Measurements from ENCODE around the gene LMNTD1. TPM values are rescaled to one million over a fixed set of nuclear protein-coding genes. Genes with fewer than 3 reads are reported as not detected.
A peak's percentile ranks its signal among the peaks of the same experiment; 100 is the strongest.
"Not testable (repeated sequence)": the region's sequence is repeated elsewhere in the genome, so short reads cannot be mapped to it uniquely, and the experiment has no call there.

Gene LMNTD1
- total RNA-seq, 1 experiment from 2014 or later, result 2.8 TPM

DNA sequence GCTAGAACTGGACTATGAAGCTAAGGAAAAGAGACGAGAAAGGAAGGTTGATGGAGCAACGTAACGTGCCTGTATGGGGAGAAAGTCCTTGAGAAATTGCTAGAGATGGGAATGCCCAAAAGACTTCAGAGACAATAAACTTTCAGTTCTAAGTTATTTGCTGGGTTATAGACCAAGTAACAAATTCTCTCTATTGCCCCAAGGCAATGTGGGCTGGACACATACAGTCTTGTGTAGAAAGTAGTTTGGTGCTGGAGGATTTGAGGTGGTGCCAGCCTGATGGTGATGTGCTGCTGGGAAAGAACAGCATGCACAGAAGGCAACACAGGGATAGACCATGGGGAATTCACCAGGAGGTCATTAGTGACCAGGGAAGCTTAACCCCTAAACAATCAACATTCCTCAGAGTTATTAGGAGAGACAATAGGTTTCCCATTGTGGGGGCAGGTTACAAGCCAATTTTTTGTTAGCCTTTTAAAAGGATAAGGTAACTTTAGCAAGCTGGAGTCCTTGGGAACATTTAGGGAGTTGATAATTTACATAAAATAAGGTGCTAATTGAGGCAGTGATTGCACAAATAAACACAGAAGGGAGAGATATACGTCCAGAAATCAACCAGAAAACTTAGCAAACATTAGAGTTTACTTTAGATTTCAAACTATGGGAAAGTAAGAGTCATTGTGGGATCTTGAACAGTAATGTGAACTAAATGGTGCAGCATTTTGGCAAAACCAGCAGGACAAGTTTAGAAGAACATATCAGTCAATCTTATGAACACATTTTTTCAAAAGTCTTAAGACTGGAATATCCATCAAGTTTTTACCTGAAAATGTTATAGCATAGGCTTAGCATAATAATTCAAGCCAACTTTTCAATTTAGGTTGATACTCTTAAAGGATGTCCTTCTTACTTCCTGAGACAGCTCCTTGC lies 61.4 kb downstream of the LMNTD1 start:
- Histone ChIP-seq H3K36me3 (replicated peaks; ENCODE audit: control insufficient read depth, insufficient read depth, low read length) (no peaks in the 10 kb centered on the region), H3K27me3 (ENCODE audit: control insufficient read depth, insufficient read depth, low read length) (peaks cover 7% of the 10 kb centered on the region; the same call in 1 of the 2 replicates), H3K4me3 (ENCODE audit: insufficient read depth, low read depth, low read length) (no peak overlapping the region)
- peak; percentile 21 for DNase-seq

DNA sequence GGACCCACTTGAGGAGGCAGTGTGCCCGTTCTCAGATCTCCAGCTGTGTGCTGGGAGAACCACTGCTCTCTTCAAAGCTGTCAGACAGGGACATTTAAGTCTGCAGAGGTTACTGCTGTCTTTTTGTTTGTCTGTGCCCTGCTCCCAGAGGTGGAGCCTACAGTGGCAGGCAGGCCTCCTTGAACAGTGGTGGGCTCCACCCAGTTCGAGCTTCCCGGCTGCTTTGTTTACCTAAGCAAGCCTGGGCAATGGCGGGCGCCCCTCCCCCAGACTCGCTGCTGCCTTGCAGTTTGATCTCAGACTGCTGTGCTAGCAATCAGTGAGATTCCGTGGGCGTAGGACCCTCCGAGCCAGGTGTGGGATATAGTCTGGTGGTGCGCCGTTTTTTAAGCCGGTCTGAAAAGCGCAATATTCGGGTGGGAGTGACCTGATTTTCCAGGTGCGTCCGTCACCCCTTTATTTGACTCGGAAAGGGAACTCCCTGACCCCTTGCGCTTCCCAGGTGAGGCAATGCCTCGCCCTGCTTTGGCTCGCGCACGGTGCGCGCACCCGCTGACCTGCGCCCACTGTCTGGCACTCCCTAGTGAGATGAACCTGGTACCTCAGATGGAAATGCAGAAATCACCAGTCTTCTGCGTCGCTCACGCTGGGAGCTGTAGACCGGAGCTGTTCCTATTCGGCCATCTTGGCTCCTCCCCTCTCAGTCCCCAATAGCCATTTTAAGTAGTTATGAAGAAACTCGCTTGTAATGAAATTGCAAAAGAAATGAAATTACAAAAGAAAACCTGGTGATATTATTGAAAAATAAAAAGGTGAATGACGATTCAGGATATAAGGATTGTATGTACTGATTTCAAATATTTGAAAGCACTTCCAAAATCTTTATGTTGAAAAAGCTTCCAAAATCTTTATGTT lies 63.9 kb downstream of the LMNTD1 start:
- not testable (repeated sequence) for H3K27me3 ChIP-seq (ENCODE audit: control insufficient read depth, insufficient read depth, low read length); DNase-seq
- H3K4me3 ChIP-seq (ENCODE audit: insufficient read depth, low read depth, low read length), result peak overlapping the region; percentile 26

DNA sequence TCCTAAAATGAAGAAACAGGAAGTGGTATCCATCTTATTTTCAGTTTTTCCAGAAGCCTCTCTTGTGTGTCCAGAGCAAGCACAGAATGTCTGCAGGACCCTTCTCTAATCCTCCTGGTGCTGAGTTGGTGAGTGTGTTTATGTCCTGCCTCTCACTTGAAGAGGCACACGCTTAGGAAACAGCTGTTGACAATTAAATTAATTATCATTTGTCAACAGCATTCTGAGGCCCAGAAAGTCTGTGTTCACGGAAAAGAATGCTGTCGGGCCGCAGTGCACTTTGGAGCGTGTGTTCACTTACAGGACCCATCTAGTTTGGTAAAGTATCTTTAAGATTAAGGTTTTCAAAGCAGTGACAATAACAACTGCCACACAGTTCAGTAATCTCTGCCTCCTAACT lies 70.5 kb downstream of the LMNTD1 start:
- H3K36me3 ChIP-seq (replicated peaks; ENCODE audit: control insufficient read depth, insufficient read depth, low read length), result no peaks in the 10 kb centered on the region
- no peak overlapping the region for H3K4me3 ChIP-seq (ENCODE audit: insufficient read depth, low read depth, low read length)
- DNase-seq, result no peak
- no peaks in the 10 kb centered on the region for H3K27me3 ChIP-seq (ENCODE audit: control insufficient read depth, insufficient read depth, low read length)

More for the DNA sequence above, 63.9 kb downstream of the LMNTD1 start:
- not testable (repeated sequence) for H3K36me3 ChIP-seq (replicated peaks; ENCODE audit: control insufficient read depth, insufficient read depth, low read length)

DNA sequence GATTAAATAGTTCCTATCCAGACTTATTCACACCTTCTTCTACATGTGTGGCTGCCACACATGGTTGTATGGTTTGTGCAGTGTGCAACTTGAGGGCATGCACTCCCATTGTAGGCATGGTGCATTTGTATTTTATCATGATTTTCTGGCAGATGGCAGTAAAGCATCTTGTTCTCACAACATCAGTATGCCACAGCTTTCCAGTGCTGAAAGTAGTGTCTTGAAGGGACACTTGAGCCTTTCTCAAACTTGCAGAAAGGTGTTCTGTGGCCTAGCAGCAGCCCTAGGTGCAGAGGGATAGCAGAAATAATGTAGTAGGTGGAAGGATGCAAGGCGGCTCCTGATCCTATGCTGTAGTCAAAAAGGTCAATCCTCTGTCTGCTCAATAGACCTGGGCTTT lies 72.9 kb downstream of the LMNTD1 start:
- Histone ChIP-seq H3K27me3 (ENCODE audit: control insufficient read depth, insufficient read depth, low read length) (no peaks in the 10 kb centered on the region), H3K36me3 (replicated peaks; ENCODE audit: control insufficient read depth, insufficient read depth, low read length) (no peaks in the 10 kb centered on the region), H3K4me3 (ENCODE audit: insufficient read depth, low read depth, low read length) (no peak overlapping the region)
- DNase-seq, result no peak

DNA sequence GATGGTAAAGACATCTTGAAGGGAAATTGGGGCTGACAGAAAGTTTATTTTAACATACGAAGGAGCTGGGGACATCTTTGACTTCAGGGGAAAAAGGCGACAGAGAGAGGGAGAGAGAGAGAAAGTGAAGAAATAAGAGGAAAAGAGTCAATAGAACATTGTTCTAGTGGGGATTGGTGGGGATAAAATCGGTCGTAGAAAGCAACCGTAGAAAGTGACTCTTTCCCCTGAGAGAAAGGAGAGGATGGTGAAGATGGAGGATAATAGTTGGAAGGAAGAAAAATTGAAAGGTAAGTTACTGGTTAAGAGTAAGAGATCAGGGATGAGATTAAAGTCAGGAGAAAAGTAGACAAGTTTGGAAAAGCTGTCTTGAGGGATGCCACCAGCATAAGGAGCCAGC lies 75.9 kb downstream of the LMNTD1 start:
- H3K36me3 ChIP-seq (replicated peaks; ENCODE audit: control insufficient read depth, insufficient read depth, low read length), result no peaks in the 10 kb centered on the region
- DNase-seq, result no peak

DNA sequence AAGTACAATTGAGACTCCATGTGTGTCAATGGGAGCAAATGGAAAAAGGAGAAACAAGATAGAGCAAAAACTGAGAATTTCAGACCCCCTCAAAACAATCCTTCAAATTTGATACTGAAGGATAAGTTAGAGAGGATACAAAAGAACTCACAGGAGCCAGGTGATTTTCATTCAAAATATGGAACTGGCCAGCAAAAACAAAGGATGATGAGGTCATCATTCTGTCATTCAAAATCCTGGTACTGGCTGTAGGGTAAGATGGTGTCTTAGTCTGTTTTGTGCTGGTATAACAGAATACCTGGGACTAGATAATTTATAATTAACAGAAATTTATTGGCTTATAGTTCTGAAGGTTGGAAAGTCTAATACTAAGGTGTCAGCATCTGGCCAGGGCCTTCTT lies 80.6 kb downstream of the LMNTD1 start:
- Histone ChIP-seq H3K36me3 (replicated peaks; ENCODE audit: control insufficient read depth, insufficient read depth, low read length) (no peaks in the 10 kb centered on the region), H3K27me3 (ENCODE audit: control insufficient read depth, insufficient read depth, low read length) (no peaks in the 10 kb centered on the region), H3K4me3 (ENCODE audit: insufficient read depth, low read depth, low read length) (no peak overlapping the region)
- DNase-seq, result no peak

More for the DNA sequence above, 75.9 kb downstream of the LMNTD1 start:
- H3K27me3 ChIP-seq (ENCODE audit: control insufficient read depth, insufficient read depth, low read length), result no peaks in the 10 kb centered on the region
- H3K4me3 ChIP-seq (ENCODE audit: insufficient read depth, low read depth, low read length), result no peak overlapping the region

DNA sequence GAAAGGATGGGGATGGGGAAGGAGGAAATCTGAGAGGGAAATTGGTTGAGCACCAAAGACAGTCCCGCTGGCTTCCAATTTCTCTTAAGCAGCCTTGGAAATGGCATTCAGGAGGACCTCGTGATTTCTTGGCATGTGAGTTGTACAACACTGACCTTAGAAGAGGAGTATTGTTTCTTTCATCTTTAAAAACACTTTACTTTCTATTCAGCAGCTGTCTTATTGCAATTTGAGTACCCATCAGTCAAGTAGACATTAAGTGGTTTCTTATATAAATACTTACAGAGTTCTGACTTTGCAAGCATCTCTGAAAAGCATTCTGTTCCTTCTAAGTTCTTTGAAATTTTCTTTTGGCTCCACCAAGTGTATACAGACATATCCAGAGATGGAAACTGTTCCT lies 83.2 kb downstream of the LMNTD1 start:
- no peak overlapping the region for H3K4me3 ChIP-seq (ENCODE audit: insufficient read depth, low read depth, low read length)

DNA sequence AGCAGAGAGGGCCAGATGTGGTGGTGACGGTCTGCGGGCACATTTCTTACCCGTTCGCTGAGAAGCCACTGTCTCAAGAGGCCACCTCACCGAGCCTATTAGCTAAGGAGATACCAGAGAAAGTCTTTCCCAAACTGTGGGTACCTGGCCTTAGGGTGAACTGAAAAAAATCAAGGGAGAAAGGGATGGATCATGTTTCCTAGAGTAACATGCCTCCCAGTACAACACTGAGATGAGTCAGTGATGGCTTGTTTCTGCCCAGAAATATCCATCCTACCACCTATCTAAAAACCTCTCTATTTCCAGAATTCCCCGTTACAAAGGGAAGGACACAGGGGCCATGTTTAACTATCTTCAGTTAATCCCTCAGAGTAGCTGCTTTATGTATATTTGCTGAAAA lies 83.7 kb downstream of the LMNTD1 start:
- no peaks in the 10 kb centered on the region for H3K27me3 ChIP-seq (ENCODE audit: control insufficient read depth, insufficient read depth, low read length)
- no peak overlapping the region for H3K4me3 ChIP-seq (ENCODE audit: insufficient read depth, low read depth, low read length)
- no peaks in the 10 kb centered on the region for H3K36me3 ChIP-seq (replicated peaks; ENCODE audit: control insufficient read depth, insufficient read depth, low read length)
- DNase-seq, result no peak

More for the DNA sequence above, 83.2 kb downstream of the LMNTD1 start:
- Histone ChIP-seq H3K27me3 (ENCODE audit: control insufficient read depth, insufficient read depth, low read length) (no peaks in the 10 kb centered on the region), H3K36me3 (replicated peaks; ENCODE audit: control insufficient read depth, insufficient read depth, low read length) (no peaks in the 10 kb centered on the region)
- no peak for DNase-seq

DNA sequence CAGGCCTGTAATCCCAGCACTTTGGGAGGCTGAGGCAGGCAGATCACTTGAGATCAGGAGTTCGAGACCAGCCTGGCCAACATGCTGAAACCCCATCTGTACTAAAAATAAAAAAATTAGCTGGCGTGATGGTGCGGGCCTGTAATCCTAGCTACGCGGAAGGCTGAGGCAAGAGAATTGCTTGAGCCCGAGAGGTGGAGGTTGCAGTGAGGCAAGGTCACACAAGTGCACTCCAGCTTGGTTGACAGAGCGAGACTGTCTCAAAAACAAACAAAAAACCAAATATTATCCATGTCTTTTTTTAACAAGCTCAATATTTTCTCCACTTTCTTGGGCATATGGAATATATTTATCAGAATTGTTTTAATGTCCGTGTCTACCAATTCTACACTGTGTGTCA lies 89.6 kb downstream of the LMNTD1 start:
- DNase-seq, result no peak
- H3K4me3 ChIP-seq (ENCODE audit: insufficient read depth, low read depth, low read length), result no peak overlapping the region
- no peaks in the 10 kb centered on the region for H3K27me3 ChIP-seq (ENCODE audit: control insufficient read depth, insufficient read depth, low read length)

DNA sequence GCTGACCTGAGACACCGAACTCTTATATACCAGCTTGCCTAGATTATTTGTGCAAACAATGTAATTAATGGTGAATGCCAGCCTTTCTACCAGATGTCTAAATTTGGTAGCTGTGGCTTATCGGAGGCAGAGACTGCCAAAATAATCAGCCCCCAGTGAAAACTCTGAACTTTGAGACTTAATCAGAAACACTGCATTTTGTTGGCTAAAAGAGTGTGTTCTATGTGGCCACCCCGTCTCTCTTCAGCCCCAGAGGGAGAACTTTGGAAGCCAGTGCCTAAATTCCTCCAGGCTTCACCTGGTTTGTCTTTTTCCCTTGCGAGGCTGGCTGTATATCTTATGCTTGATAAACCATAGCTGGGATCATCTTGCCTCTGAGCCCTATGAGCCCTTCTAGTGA lies 90.1 kb downstream of the LMNTD1 start:
- no peaks in the 10 kb centered on the region for H3K27me3 ChIP-seq (ENCODE audit: control insufficient read depth, insufficient read depth, low read length)
- H3K4me3 ChIP-seq (ENCODE audit: insufficient read depth, low read depth, low read length), result no peak overlapping the region
- no peaks in the 10 kb centered on the region for H3K36me3 ChIP-seq (replicated peaks; ENCODE audit: control insufficient read depth, insufficient read depth, low read length)
- DNase-seq, result no peak

More for the DNA sequence above, 89.6 kb downstream of the LMNTD1 start:
- no peaks in the 10 kb centered on the region for H3K36me3 ChIP-seq (replicated peaks; ENCODE audit: control insufficient read depth, insufficient read depth, low read length)

DNA sequence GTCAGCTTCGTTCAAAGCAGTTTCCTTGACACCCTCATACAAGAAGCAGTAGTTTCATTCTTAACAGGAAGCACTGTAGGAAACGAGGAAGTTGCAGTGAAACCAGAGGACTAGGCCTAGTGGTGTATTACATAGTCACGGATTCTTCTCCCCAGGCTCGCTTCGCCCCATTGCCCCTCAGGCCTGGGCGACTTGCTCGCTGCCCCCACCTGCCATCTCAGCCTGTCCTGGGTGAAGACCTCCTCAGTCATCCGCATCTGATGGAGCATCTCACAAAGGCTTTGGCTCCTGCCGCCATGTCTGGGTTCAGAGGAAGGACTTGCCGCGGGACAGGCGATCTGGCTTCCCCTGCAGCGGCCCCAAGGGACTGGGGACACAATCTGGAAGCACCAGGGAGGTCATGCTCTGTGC lies 93.5 kb downstream of the LMNTD1 start:
- H3K4me3 ChIP-seq (ENCODE audit: insufficient read depth, low read depth, low read length), result no peak overlapping the region
- DNase-seq, result no peak
- H3K36me3 ChIP-seq (replicated peaks; ENCODE audit: control insufficient read depth, insufficient read depth, low read length), result no peaks in the 10 kb centered on the region
- H3K27me3 ChIP-seq (ENCODE audit: control insufficient read depth, insufficient read depth, low read length), result no peaks in the 10 kb centered on the region

DNA sequence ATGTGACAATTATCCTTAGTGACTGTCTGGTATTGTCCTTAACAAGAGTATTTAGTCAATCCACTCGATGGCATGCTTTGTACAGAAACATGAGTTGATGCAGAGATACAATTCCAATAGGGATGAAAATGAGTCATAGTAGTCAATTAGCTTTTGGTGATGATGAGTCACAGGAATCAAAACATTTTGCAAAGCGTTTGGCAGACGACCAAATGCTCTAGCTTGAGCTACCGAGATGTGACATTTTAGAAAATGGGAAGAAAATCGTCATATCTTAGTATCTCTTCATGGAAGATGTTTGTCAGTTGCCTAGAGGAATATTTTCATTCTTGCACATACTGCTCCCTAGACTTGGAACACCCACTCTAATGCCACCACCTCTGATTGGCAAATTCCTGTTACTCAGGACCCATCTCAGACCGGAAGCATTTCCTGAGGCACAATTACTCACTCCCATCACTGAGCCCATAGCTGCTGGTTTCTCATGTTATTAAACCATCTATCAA lies 95.0 kb downstream of the LMNTD1 start:
- DNase-seq, result no peak
- H3K27me3 ChIP-seq (ENCODE audit: control insufficient read depth, insufficient read depth, low read length), result no peaks in the 10 kb centered on the region
- H3K4me3 ChIP-seq (ENCODE audit: insufficient read depth, low read depth, low read length), result no peak overlapping the region
- no peaks in the 10 kb centered on the region for H3K36me3 ChIP-seq (replicated peaks; ENCODE audit: control insufficient read depth, insufficient read depth, low read length)

DNA sequence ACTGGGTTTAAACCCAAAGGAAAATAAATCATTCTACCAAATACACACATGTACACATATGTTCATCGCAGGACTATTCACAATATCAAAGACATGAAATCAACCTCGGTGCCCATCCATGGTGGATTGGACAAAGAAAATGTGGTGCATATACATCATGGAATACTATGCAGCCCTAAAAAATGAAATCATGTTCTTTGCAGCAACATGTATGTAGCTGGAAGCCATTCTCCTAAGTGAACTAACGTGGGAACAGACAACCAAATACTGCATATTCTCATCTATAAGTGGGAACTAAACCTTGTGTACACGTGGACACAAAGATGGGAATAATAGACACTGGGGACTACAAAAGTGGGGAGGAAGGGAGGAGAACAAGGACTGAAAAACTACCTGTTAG lies 96.6 kb downstream of the LMNTD1 start:
- Histone ChIP-seq H3K4me3 (ENCODE audit: insufficient read depth, low read depth, low read length) (no peak overlapping the region), H3K36me3 (replicated peaks; ENCODE audit: control insufficient read depth, insufficient read depth, low read length) (no peaks in the 10 kb centered on the region), H3K27me3 (ENCODE audit: control insufficient read depth, insufficient read depth, low read length) (no peaks in the 10 kb centered on the region)
- DNase-seq, result no peak

DNA sequence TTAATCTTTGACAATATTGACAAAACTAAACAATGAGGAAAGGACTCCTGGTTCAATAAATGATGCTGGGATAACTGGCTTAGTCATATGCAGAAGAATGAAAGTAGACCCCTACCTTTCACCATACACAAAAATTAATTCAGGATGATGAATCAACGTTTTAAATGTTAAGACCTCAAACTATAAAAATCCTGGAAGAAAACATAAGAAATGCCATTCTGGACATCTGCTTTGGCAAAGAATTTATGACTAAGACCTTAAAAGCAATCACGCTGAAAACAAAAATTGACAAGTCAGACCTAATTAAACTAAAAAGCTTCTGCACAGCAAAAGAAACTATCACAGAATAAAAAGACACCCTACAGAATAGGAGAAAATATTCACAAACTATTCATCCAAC lies 97.4 kb downstream of the LMNTD1 start:
- DNase-seq, result no peak
- no peaks in the 10 kb centered on the region for H3K27me3 ChIP-seq (ENCODE audit: control insufficient read depth, insufficient read depth, low read length)
- no peaks in the 10 kb centered on the region for H3K36me3 ChIP-seq (replicated peaks; ENCODE audit: control insufficient read depth, insufficient read depth, low read length)
- H3K4me3 ChIP-seq (ENCODE audit: insufficient read depth, low read depth, low read length), result no peak overlapping the region
